ENCODE results near the gene UBE2V1.
"Not testable (repeated sequence)": the region's sequence is repeated elsewhere in the genome, so short reads cannot be mapped to it uniquely, and the experiment has no call there.

The UBE2V1 gene

GRCh38 chr20:50135157-50135556 lies 22.2 kb upstream of the UBE2V1 start:
- H3K36me3 ChIP-seq (ENCODE audit: control insufficient read depth, insufficient read depth, low read length), result peaks cover 32% of the 10 kb centered on the region
- not testable (repeated sequence) for H3K9me3 ChIP-seq (ENCODE audit: control insufficient read depth, insufficient read depth, low read length); H3K4me3 ChIP-seq (ENCODE audit: low read depth, low read length); H3K9ac ChIP-seq (ENCODE audit: low read depth, low read length); H3K4me1 ChIP-seq (ENCODE audit: control insufficient read depth, insufficient read depth, low read length); H3K27me3 ChIP-seq (ENCODE audit: control insufficient read depth, insufficient read depth, low read length); H3K27ac ChIP-seq (ENCODE audit: low read depth, low read length)

GRCh38 chr20:50133474-50134217 lies 20.7 kb upstream of the UBE2V1 start:
- no peak overlapping the region for H3K9ac ChIP-seq (ENCODE audit: low read depth, low read length)
- H3K36me3 ChIP-seq (ENCODE audit: control insufficient read depth, insufficient read depth, low read length), result peaks cover 41% of the 10 kb centered on the region
- no peak overlapping the region for H3K4me3 ChIP-seq (ENCODE audit: low read depth, low read length)
- H3K4me1 ChIP-seq (ENCODE audit: control insufficient read depth, insufficient read depth, low read length), result no peaks in the 10 kb centered on the region
- no peaks in the 10 kb centered on the region for H3K9me3 ChIP-seq (ENCODE audit: control insufficient read depth, insufficient read depth, low read length)
- H3K27me3 ChIP-seq (ENCODE audit: control insufficient read depth, insufficient read depth, low read length), result no peaks in the 10 kb centered on the region
- no peak overlapping the region for H3K27ac ChIP-seq (ENCODE audit: low read depth, low read length)

GRCh38 chr20:50133041-50133440 lies 20.1 kb upstream of the UBE2V1 start:
- H3K9me3 ChIP-seq (ENCODE audit: control insufficient read depth, insufficient read depth, low read length), result no peaks in the 10 kb centered on the region
- no peak overlapping the region for H3K4me3 ChIP-seq (ENCODE audit: low read depth, low read length)
- H3K27me3 ChIP-seq (ENCODE audit: control insufficient read depth, insufficient read depth, low read length), result no peaks in the 10 kb centered on the region
- H3K27ac ChIP-seq (ENCODE audit: low read depth, low read length), result no peak overlapping the region
- no peaks in the 10 kb centered on the region for H3K4me1 ChIP-seq (ENCODE audit: control insufficient read depth, insufficient read depth, low read length)
- H3K9ac ChIP-seq (ENCODE audit: low read depth, low read length), result no peak overlapping the region
- H3K36me3 ChIP-seq (ENCODE audit: control insufficient read depth, insufficient read depth, low read length), result peaks cover 47% of the 10 kb centered on the region

GRCh38 chr20:50130995-50131394 lies 18.0 kb upstream of the UBE2V1 start:
- H3K9ac ChIP-seq (ENCODE audit: low read depth, low read length), result no peak overlapping the region
- H3K9me3 ChIP-seq (ENCODE audit: control insufficient read depth, insufficient read depth, low read length), result no peaks in the 10 kb centered on the region
- no peaks in the 10 kb centered on the region for H3K4me1 ChIP-seq (ENCODE audit: control insufficient read depth, insufficient read depth, low read length)
- no peak overlapping the region for H3K4me3 ChIP-seq (ENCODE audit: low read depth, low read length)
- H3K27ac ChIP-seq (ENCODE audit: low read depth, low read length), result no peak overlapping the region
- H3K27me3 ChIP-seq (ENCODE audit: control insufficient read depth, insufficient read depth, low read length), result no peaks in the 10 kb centered on the region
- H3K36me3 ChIP-seq (ENCODE audit: control insufficient read depth, insufficient read depth, low read length), result peaks cover 56% of the 10 kb centered on the region

- H3K27me3 ChIP-seq (ENCODE audit: control insufficient read depth, insufficient read depth, low read length), result no peaks in the 10 kb centered on the region
- H3K9ac ChIP-seq (ENCODE audit: low read depth, low read length), result no peak overlapping the region
- H3K36me3 ChIP-seq (ENCODE audit: control insufficient read depth, insufficient read depth, low read length), result peaks cover 56% of the 10 kb centered on the region
- H3K4me1 ChIP-seq (ENCODE audit: control insufficient read depth, insufficient read depth, low read length), result no peaks in the 10 kb centered on the region
- no peaks in the 10 kb centered on the region for H3K9me3 ChIP-seq (ENCODE audit: control insufficient read depth, insufficient read depth, low read length)
- H3K27ac ChIP-seq (ENCODE audit: low read depth, low read length), result no peak overlapping the region
- no peak overlapping the region for H3K4me3 ChIP-seq (ENCODE audit: low read depth, low read length)
Observed at GRCh38 chr20:50130356-50130723, 17.4 kb upstream of the UBE2V1 start.

GRCh38 chr20:50129662-50130355 lies 16.9 kb upstream of the UBE2V1 start:
- Histone ChIP-seq H3K4me1 (ENCODE audit: control insufficient read depth, insufficient read depth, low read length) (no peaks in the 10 kb centered on the region), H3K36me3 (ENCODE audit: control insufficient read depth, insufficient read depth, low read length) (peaks cover 62% of the 10 kb centered on the region), H3K9me3 (ENCODE audit: control insufficient read depth, insufficient read depth, low read length) (no peaks in the 10 kb centered on the region), H3K27ac (ENCODE audit: low read depth, low read length) (no peak overlapping the region), H3K4me3 (ENCODE audit: low read depth, low read length) (no peak overlapping the region), H3K27me3 (ENCODE audit: control insufficient read depth, insufficient read depth, low read length) (no peaks in the 10 kb centered on the region), H3K9ac (ENCODE audit: low read depth, low read length) (no peak overlapping the region)

- Histone ChIP-seq H3K36me3 (ENCODE audit: control insufficient read depth, insufficient read depth, low read length) (peaks cover 68% of the 10 kb centered on the region), H3K4me1 (ENCODE audit: control insufficient read depth, insufficient read depth, low read length) (no peaks in the 10 kb centered on the region), H3K4me3 (ENCODE audit: low read depth, low read length) (no peak overlapping the region), H3K9ac (ENCODE audit: low read depth, low read length) (no peak overlapping the region), H3K27ac (ENCODE audit: low read depth, low read length) (no peak overlapping the region), H3K9me3 (ENCODE audit: control insufficient read depth, insufficient read depth, low read length) (no peaks in the 10 kb centered on the region), H3K27me3 (ENCODE audit: control insufficient read depth, insufficient read depth, low read length) (no peaks in the 10 kb centered on the region)
Observed at GRCh38 chr20:50128520-50128905, 15.6 kb upstream of the UBE2V1 start.

- Histone ChIP-seq H3K9me3 (ENCODE audit: control insufficient read depth, insufficient read depth, low read length) (no peaks in the 10 kb centered on the region), H3K27ac (ENCODE audit: low read depth, low read length) (no peak overlapping the region), H3K4me3 (ENCODE audit: low read depth, low read length) (no peak overlapping the region), H3K27me3 (ENCODE audit: control insufficient read depth, insufficient read depth, low read length) (no peaks in the 10 kb centered on the region), H3K36me3 (ENCODE audit: control insufficient read depth, insufficient read depth, low read length) (peaks cover 66% of the 10 kb centered on the region), H3K9ac (ENCODE audit: low read depth, low read length) (no peak overlapping the region), H3K4me1 (ENCODE audit: control insufficient read depth, insufficient read depth, low read length) (no peaks in the 10 kb centered on the region)
Observed at GRCh38 chr20:50127587-50128519, 14.9 kb upstream of the UBE2V1 start.

GRCh38 chr20:50126662-50127061 lies 13.7 kb upstream of the UBE2V1 start:
- Histone ChIP-seq H3K4me3 (ENCODE audit: low read depth, low read length) (no peak overlapping the region), H3K9me3 (ENCODE audit: control insufficient read depth, insufficient read depth, low read length) (no peaks in the 10 kb centered on the region), H3K27ac (ENCODE audit: low read depth, low read length) (no peak overlapping the region), H3K27me3 (ENCODE audit: control insufficient read depth, insufficient read depth, low read length) (no peaks in the 10 kb centered on the region), H3K4me1 (ENCODE audit: control insufficient read depth, insufficient read depth, low read length) (no peaks in the 10 kb centered on the region), H3K36me3 (ENCODE audit: control insufficient read depth, insufficient read depth, low read length) (peaks cover 64% of the 10 kb centered on the region), H3K9ac (ENCODE audit: low read depth, low read length) (no peak overlapping the region)

GRCh38 chr20:50125279-50125678 lies 12.3 kb upstream of the UBE2V1 start:
- H3K9ac ChIP-seq (ENCODE audit: low read depth, low read length), result no peak overlapping the region
- no peak overlapping the region for H3K4me3 ChIP-seq (ENCODE audit: low read depth, low read length)
- H3K4me1 ChIP-seq (ENCODE audit: control insufficient read depth, insufficient read depth, low read length), result no peaks in the 10 kb centered on the region
- no peaks in the 10 kb centered on the region for H3K27me3 ChIP-seq (ENCODE audit: control insufficient read depth, insufficient read depth, low read length)
- H3K27ac ChIP-seq (ENCODE audit: low read depth, low read length), result no peak overlapping the region
- peaks cover 57% of the 10 kb centered on the region for H3K36me3 ChIP-seq (ENCODE audit: control insufficient read depth, insufficient read depth, low read length)
- no peaks in the 10 kb centered on the region for H3K9me3 ChIP-seq (ENCODE audit: control insufficient read depth, insufficient read depth, low read length)

GRCh38 chr20:50124496-50124895 lies 11.5 kb upstream of the UBE2V1 start:
- H3K9me3 ChIP-seq (ENCODE audit: control insufficient read depth, insufficient read depth, low read length), result no peaks in the 10 kb centered on the region
- no peaks in the 10 kb centered on the region for H3K27me3 ChIP-seq (ENCODE audit: control insufficient read depth, insufficient read depth, low read length)
- no peaks in the 10 kb centered on the region for H3K4me1 ChIP-seq (ENCODE audit: control insufficient read depth, insufficient read depth, low read length)
- no peak overlapping the region for H3K4me3 ChIP-seq (ENCODE audit: low read depth, low read length)
- no peak overlapping the region for H3K9ac ChIP-seq (ENCODE audit: low read depth, low read length)
- H3K36me3 ChIP-seq (ENCODE audit: control insufficient read depth, insufficient read depth, low read length), result peaks cover 54% of the 10 kb centered on the region
- no peak overlapping the region for H3K27ac ChIP-seq (ENCODE audit: low read depth, low read length)
